ENCODE results near the gene SHTN1.

GRCh38 chr10:116878123-116878522 is 126.9 kb downstream of the SHTN1 start:
- TF ChIP-seq FOXP2 (optimal IDR thresholded peaks at IDR 0.05; ENCODE audit: control extremely low read depth, extremely low read length, insufficient read depth) (no peak), EZH2 (IDR thresholded peaks at IDR 0.05) (no peak)

All from SK-N-MC (cell line).